ENCODE results near the gene ENOX1. TPM values are rescaled to one million over a fixed set of nuclear protein-coding genes. Genes with fewer than 3 reads are reported as not detected.
A peak's percentile ranks its signal among the peaks of the same experiment; 100 is the strongest.

ENOX1 gene
- polyA plus RNA-seq, 1 donor = 3.0 TPM

- Histone ChIP-seq H3K4me1 (ENCODE audit: control insufficient read depth, insufficient read depth, low read length) (no peaks in the 10 kb centered on the region), H3K27me3 (ENCODE audit: control insufficient read depth, insufficient read depth, low read length) (no peaks in the 10 kb centered on the region), H3K27ac (ENCODE audit: low read length) (no peak overlapping the region), H3K4me3 (ENCODE audit: low read length) (no peak overlapping the region), H3K36me3 (ENCODE audit: control insufficient read depth, insufficient read depth, low read length) (no peaks in the 10 kb centered on the region), H3K9me3 (ENCODE audit: control insufficient read depth, low read depth, low read length) (no peaks in the 10 kb centered on the region)
- no peak for DNase-seq
- no CpG with 5 or more reads among the region's 2 CpGs for WGBS (ENCODE audit: insufficient coverage, low lambda C conversion rate)
These were observed 17.2 kb downstream of the ENOX1 start for GRCh38 chr13:43769529-43769928.

- Histone ChIP-seq H3K4me1 (ENCODE audit: control insufficient read depth, insufficient read depth, low read length) (no peaks in the 10 kb centered on the region), H3K9me3 (ENCODE audit: control insufficient read depth, low read depth, low read length) (no peaks in the 10 kb centered on the region), H3K27me3 (ENCODE audit: control insufficient read depth, insufficient read depth, low read length) (no peaks in the 10 kb centered on the region), H3K27ac (ENCODE audit: low read length) (no peak overlapping the region), H3K36me3 (ENCODE audit: control insufficient read depth, insufficient read depth, low read length) (no peaks in the 10 kb centered on the region), H3K4me3 (ENCODE audit: low read length) (no peak overlapping the region)
- peak; percentile 5 to 10 for DNase-seq
- no CpG with 5 or more reads among the region's 2 CpGs for WGBS (ENCODE audit: insufficient coverage, low lambda C conversion rate)
These were observed 19.3 kb downstream of the ENOX1 start for GRCh38 chr13:43767341-43767931.

GRCh38 chr13:43766725-43767124 lies 20.0 kb downstream of the ENOX1 start:
- DNase-seq = no peak
- Histone ChIP-seq H3K4me1 (ENCODE audit: control insufficient read depth, insufficient read depth, low read length) (no peaks in the 10 kb centered on the region), H3K4me3 (ENCODE audit: low read length) (no peak overlapping the region), H3K9me3 (ENCODE audit: control insufficient read depth, low read depth, low read length) (no peaks in the 10 kb centered on the region), H3K27ac (ENCODE audit: low read length) (no peak overlapping the region), H3K27me3 (ENCODE audit: control insufficient read depth, insufficient read depth, low read length) (no peaks in the 10 kb centered on the region), H3K36me3 (ENCODE audit: control insufficient read depth, insufficient read depth, low read length) (no peaks in the 10 kb centered on the region)
- WGBS (ENCODE audit: insufficient coverage, low lambda C conversion rate) = 32% methylated on average over 3 of the region's 5 CpGs

- WGBS (ENCODE audit: insufficient coverage, low lambda C conversion rate) = 23% methylated on average over 2 of the region's 2 CpGs
These were observed 22.4 kb downstream of the ENOX1 start for GRCh38 chr13:43764349-43764748.

GRCh38 chr13:43763143-43763759 lies 23.5 kb downstream of the ENOX1 start:
- Histone ChIP-seq H3K9me3 (ENCODE audit: control insufficient read depth, low read depth, low read length) (no peaks in the 10 kb centered on the region), H3K27me3 (ENCODE audit: control insufficient read depth, insufficient read depth, low read length) (peaks cover 2% of the 10 kb centered on the region), H3K4me3 (ENCODE audit: low read length) (no peak overlapping the region), H3K4me1 (ENCODE audit: control insufficient read depth, insufficient read depth, low read length) (no peaks in the 10 kb centered on the region), H3K36me3 (ENCODE audit: control insufficient read depth, insufficient read depth, low read length) (no peaks in the 10 kb centered on the region), H3K27ac (ENCODE audit: low read length) (no peak overlapping the region)
- DNase-seq = no peak
- WGBS (ENCODE audit: insufficient coverage, low lambda C conversion rate) = no CpG with 5 or more reads among the region's 6 CpGs

More at GRCh38 chr13:43764349-43764748, 22.4 kb downstream of the ENOX1 start:
- no peak for DNase-seq
- Histone ChIP-seq H3K27ac (ENCODE audit: low read length) (no peak overlapping the region), H3K4me3 (ENCODE audit: low read length) (no peak overlapping the region), H3K27me3 (ENCODE audit: control insufficient read depth, insufficient read depth, low read length) (peaks cover 2% of the 10 kb centered on the region), H3K36me3 (ENCODE audit: control insufficient read depth, insufficient read depth, low read length) (no peaks in the 10 kb centered on the region), H3K4me1 (ENCODE audit: control insufficient read depth, insufficient read depth, low read length) (no peaks in the 10 kb centered on the region), H3K9me3 (ENCODE audit: control insufficient read depth, low read depth, low read length) (no peaks in the 10 kb centered on the region)

GRCh38 chr13:43761616-43762315 lies 25.0 kb downstream of the ENOX1 start:
- Histone ChIP-seq H3K27ac (ENCODE audit: low read length) (no peak overlapping the region), H3K9me3 (ENCODE audit: control insufficient read depth, low read depth, low read length) (no peaks in the 10 kb centered on the region), H3K27me3 (ENCODE audit: control insufficient read depth, insufficient read depth, low read length) (peaks cover 2% of the 10 kb centered on the region), H3K4me3 (ENCODE audit: low read length) (no peak overlapping the region), H3K4me1 (ENCODE audit: control insufficient read depth, insufficient read depth, low read length) (no peaks in the 10 kb centered on the region), H3K36me3 (ENCODE audit: control insufficient read depth, insufficient read depth, low read length) (no peaks in the 10 kb centered on the region)
- no CpG with 5 or more reads among the region's 4 CpGs for WGBS (ENCODE audit: insufficient coverage, low lambda C conversion rate)
- no peak for DNase-seq

- no peak overlapping the region for H3K27ac ChIP-seq (ENCODE audit: low read length)
- H3K9me3 ChIP-seq (ENCODE audit: control insufficient read depth, low read depth, low read length) = no peaks in the 10 kb centered on the region
- DNase-seq = no peak
- WGBS (ENCODE audit: insufficient coverage, low lambda C conversion rate) = no CpG with 5 or more reads among the region's 3 CpGs
- peaks cover 2% of the 10 kb centered on the region for H3K27me3 ChIP-seq (ENCODE audit: control insufficient read depth, insufficient read depth, low read length)
- H3K36me3 ChIP-seq (ENCODE audit: control insufficient read depth, insufficient read depth, low read length) = no peaks in the 10 kb centered on the region
- H3K4me3 ChIP-seq (ENCODE audit: low read length) = no peak overlapping the region
- H3K4me1 ChIP-seq (ENCODE audit: control insufficient read depth, insufficient read depth, low read length) = no peaks in the 10 kb centered on the region
These were observed 26.5 kb downstream of the ENOX1 start for GRCh38 chr13:43760257-43760656.

GRCh38 chr13:43758834-43759233 lies 27.9 kb downstream of the ENOX1 start:
- DNase-seq = peak; percentile 6 to 58
- no peaks in the 10 kb centered on the region for H3K4me1 ChIP-seq (ENCODE audit: control insufficient read depth, insufficient read depth, low read length)
- H3K27me3 ChIP-seq (ENCODE audit: control insufficient read depth, insufficient read depth, low read length) = peaks cover 2% of the 10 kb centered on the region
- no CpG with 5 or more reads among the region's 1 CpG for WGBS (ENCODE audit: insufficient coverage, low lambda C conversion rate)
- H3K4me3 ChIP-seq (ENCODE audit: low read length) = no peak overlapping the region
- no peaks in the 10 kb centered on the region for H3K9me3 ChIP-seq (ENCODE audit: control insufficient read depth, low read depth, low read length)
- H3K36me3 ChIP-seq (ENCODE audit: control insufficient read depth, insufficient read depth, low read length) = no peaks in the 10 kb centered on the region
- no peak overlapping the region for H3K27ac ChIP-seq (ENCODE audit: low read length)

- H3K4me1 ChIP-seq (ENCODE audit: control insufficient read depth, insufficient read depth, low read length) = no peaks in the 10 kb centered on the region
- DNase-seq = no peak
- H3K4me3 ChIP-seq (ENCODE audit: low read length) = no peak overlapping the region
- H3K27me3 ChIP-seq (ENCODE audit: control insufficient read depth, insufficient read depth, low read length) = peaks cover 2% of the 10 kb centered on the region
- no peak overlapping the region for H3K27ac ChIP-seq (ENCODE audit: low read length)
- H3K36me3 ChIP-seq (ENCODE audit: control insufficient read depth, insufficient read depth, low read length) = no peaks in the 10 kb centered on the region
- WGBS (ENCODE audit: insufficient coverage, low lambda C conversion rate) = no CpG with 5 or more reads among the region's 1 CpG
- no peaks in the 10 kb centered on the region for H3K9me3 ChIP-seq (ENCODE audit: control insufficient read depth, low read depth, low read length)
These were observed 29.5 kb downstream of the ENOX1 start for GRCh38 chr13:43757266-43757665.

GRCh38 chr13:43755844-43756243 lies 30.9 kb downstream of the ENOX1 start:
- H3K27ac ChIP-seq (ENCODE audit: low read length) = no peak overlapping the region
- no CpG with 5 or more reads among the region's 1 CpG for WGBS (ENCODE audit: insufficient coverage, low lambda C conversion rate)
- no peaks in the 10 kb centered on the region for H3K36me3 ChIP-seq (ENCODE audit: control insufficient read depth, insufficient read depth, low read length)
- H3K4me1 ChIP-seq (ENCODE audit: control insufficient read depth, insufficient read depth, low read length) = no peaks in the 10 kb centered on the region
- H3K9me3 ChIP-seq (ENCODE audit: control insufficient read depth, low read depth, low read length) = no peaks in the 10 kb centered on the region
- no peak overlapping the region for H3K4me3 ChIP-seq (ENCODE audit: low read length)
- no peak for DNase-seq
- H3K27me3 ChIP-seq (ENCODE audit: control insufficient read depth, insufficient read depth, low read length) = no peaks in the 10 kb centered on the region

Data from large intestine (tissue), 3 donors.